ENCODE data around the gene IFTAP.

DNA sequence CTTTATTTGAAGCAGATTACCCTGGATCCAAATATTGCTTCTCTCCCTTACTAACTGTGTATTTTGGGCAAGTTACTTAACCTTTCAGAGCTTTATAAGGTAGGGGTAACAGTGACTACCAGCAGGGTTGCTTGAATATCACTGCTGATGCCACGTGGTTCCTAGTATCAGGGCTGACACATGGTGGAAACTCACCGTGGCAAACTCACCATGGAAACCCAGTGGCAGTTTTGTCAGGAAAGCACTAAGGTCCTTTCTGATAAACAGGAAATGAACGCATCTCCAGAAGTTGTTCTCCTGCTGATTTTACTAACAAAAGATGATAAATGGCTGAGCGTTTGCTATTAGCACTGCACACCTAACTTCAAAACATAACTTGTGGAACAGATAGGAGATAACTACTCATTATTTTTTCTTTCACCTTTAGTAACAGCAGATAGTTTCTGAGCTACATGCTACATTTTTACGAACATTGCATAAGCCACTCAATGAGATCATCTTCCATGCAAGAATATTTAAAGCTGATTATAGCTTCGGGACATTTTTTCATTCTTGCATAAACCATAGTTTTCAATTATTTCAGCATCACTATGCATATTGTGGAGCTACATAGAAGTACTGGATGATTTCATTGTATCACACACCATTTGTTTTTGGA lies 63.4 kb downstream of the IFTAP start:
- TF ChIP-seq, protein P1, sequence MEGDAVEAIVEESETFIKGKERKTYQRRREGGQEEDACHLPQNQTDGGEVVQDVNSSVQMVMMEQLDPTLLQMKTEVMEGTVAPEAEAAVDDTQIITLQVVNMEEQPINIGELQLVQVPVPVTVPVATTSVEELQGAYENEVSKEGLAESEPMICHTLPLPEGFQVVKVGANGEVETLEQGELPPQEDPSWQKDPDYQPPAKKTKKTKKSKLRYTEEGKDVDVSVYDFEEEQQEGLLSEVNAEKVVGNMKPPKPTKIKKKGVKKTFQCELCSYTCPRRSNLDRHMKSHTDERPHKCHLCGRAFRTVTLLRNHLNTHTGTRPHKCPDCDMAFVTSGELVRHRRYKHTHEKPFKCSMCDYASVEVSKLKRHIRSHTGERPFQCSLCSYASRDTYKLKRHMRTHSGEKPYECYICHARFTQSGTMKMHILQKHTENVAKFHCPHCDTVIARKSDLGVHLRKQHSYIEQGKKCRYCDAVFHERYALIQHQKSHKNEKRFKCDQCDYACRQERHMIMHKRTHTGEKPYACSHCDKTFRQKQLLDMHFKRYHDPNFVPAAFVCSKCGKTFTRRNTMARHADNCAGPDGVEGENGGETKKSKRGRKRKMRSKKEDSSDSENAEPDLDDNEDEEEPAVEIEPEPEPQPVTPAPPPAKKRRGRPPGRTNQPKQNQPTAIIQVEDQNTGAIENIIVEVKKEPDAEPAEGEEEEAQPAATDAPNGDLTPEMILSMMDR (IDR thresholded peaks at IDR 0.05), result no peak
- no peak for TF ChIP-seq POLR2A (IDR thresholded peaks at IDR 0.05)
- TF ChIP-seq POLR2AphosphoS5 (IDR thresholded peaks at IDR 0.05), result no peak
- no peak for TF ChIP-seq EP300 (IDR thresholded peaks at IDR 0.05)
